C4-2B (cell line): ENCODE data around the gene TOX2.

Source experiments
- CTCF ChIP-seq: fragments of 450-650 bp; conservative IDR thresholded peaks from 2 replicates; pipeline ENCODE4 v1.5.1; 2017; ENCODE audit warnings: mild to moderate bottlenecking
- ZFX ChIP-seq: fragments of 450-650 bp; IDR thresholded peaks from 2 replicates; pipeline ENCODE4 v1.6.1; 2017

GRCh38 chr20:44031001-44031574 lies 116.4 kb downstream of the TOX2 start:
- TF ChIP-seq CTCF (no peak), ZFX (no peak)
